ENCODE results near the gene RASSF7.
A peak's percentile ranks its signal among the peaks of the same experiment; 100 is the strongest.
"Not testable (repeated sequence)": the region's sequence is repeated elsewhere in the genome, so short reads cannot be mapped to it uniquely, and the experiment has no call there.

The RASSF7 gene, protein sequence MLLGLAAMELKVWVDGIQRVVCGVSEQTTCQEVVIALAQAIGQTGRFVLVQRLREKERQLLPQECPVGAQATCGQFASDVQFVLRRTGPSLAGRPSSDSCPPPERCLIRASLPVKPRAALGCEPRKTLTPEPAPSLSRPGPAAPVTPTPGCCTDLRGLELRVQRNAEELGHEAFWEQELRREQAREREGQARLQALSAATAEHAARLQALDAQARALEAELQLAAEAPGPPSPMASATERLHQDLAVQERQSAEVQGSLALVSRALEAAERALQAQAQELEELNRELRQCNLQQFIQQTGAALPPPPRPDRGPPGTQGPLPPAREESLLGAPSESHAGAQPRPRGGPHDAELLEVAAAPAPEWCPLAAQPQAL

GRCh38 chr11:560305-561147 lies at the start of gene RASSF7, which contains the start of gene LMNTD2:
Gene RASSF7, plus strand, starts transcription at chr11:560970. Its CDS starts 799 bp downstream, at chr11:561769.
Gene LMNTD2, minus strand, starts transcription at chr11:560738. Its CDS starts 22 bp downstream, at chr11:560716.
- DNase-seq = peak; percentile 98 to 99

DNA sequence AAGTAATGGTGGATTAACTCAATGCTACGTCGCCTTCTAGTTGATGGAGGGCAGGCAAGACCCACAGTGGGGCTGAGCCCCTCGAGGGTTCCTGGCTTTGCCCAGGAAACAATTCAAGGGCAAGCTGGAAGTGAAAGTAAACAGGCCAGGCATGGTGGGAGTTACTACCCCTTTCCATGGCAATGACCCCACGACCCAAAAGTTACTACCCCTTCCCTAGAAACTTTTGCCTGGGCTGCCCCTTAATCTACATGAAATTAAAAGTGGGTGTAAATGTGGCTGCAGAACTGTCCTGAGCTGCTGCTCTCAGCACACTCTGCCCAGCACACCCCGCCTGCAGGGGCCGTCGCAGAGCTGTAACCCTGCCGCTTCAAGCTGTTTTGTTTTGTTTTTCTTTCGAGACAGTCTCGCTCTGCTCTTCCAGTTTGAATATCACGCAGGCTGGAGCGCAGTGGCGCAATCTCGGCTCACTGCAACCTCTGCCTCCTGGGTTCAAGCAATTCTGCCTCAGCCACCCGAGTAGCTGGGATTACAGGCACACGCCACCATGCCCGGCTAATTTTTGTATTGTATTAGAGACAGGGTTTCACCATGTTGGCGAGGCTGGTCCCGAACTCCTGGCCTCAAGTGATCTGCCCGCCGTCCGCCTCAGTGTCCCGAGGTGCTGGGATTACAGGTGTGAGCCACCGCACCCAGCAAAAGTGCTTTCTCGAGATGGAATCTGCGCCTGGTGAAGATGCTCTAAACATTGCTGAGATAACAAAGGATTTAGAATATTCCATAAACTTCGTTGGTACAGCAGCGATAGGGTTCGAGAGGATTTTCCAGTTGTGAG lies 47.8 kb upstream of the RASSF7 start:
- no peak for DNase-seq

DNA sequence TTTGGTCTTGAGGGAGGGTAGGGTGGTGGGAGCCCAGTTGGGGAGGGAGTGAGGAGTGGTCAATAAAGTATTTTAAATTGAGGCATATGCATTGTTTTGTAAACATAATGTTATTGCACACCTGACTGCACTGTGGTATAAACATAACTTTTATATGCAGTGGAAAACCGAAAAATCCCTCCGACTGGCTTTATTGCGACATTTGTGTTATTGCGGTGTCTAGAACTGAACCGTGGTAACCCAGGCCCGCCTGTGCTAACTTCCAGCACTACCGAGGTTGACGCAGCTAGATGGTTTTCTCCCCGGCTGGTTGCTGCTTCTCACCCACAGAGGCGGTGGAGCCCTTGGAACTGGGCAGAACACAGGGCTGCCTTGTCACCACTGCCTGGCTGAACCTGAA lies 46.2 kb upstream of the RASSF7 start:
- no peak for DNase-seq

- no peak for DNase-seq
Measured at GRCh38 chr11:515131-515530, 45.6 kb upstream of the RASSF7 start.

GRCh38 chr11:516400-516799 lies 44.4 kb upstream of the RASSF7 start:
- no peak for DNase-seq

DNA sequence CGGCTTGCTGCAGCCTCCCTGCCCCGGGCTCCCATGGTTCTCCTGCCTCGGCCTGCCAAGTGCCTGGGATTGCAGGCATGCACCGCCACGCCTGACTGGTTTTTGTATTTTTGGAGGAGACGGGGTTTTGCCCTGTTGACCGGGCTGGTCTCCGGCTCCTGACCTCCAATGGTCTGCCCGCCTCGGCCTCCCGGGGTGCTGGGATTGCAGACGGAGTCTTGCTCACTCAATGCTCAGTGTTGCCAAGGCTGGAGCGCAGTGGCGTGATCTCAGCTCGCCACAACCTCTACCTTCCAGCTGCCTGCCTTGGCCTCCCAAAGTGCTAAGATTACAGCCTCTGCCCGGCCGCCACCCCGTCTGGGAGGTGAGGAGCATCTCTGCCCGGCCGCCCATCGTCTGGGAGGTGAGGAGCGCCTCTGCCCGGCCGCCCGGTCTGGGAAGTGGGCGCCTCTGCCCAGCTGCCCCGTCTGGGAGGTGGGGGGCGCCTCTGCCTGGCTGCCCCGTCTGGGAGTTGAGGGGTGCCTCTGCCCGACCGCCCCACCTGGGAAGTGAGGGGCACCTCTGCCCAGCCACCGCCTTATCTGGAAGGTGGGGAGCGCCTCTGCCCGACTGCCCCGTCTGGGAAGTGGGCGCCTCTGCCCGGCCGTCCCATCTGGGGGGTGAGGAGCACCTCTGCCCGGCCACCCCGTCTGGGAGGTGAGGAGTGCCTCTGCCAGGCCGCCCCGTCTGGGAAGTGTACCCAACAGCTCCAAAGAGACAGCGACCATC lies 43.7 kb upstream of the RASSF7 start:
- not testable (repeated sequence) for DNase-seq

GRCh38 chr11:518463-519202 lies 42.1 kb upstream of the RASSF7 start:
- DNase-seq = peak; percentile 98

DNA sequence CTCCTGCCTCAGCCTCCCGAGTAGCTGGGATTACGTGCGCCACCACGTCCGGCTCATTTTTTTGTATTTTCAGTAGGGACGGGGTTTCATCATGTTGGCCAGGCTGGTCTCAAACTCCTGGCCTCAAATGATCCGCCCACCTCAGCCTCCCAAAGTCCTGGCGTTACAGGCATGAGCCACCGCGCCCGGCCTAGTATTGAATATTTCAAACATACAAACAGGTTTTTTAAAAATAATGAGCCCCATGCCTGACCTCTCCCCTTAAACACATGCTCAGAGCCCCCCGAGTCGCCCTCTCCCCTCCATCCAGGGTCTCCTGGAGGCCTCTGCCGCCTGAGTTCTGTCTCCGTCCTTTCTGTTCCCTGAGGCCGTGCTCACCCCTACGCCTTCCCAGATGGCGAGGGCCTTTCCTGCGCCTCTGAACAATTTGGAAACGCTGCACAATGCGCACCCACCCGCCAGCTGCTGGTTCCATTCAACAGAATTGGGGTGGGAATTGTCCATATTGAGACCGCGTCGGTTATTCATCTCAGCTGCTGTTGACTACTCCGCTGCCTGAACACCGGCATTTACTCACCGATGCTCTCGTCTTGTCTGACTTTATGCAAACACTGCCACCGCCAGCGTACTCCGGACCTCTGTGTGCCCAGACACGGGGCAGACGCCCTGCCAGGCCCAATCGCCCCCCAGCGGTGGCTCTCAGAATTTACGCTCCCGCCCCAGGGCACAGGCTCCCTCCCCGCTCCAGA lies 40.2 kb upstream of the RASSF7 start:
- peak in 1 of 2 experiments; percentile 51 for DNase-seq

DNA sequence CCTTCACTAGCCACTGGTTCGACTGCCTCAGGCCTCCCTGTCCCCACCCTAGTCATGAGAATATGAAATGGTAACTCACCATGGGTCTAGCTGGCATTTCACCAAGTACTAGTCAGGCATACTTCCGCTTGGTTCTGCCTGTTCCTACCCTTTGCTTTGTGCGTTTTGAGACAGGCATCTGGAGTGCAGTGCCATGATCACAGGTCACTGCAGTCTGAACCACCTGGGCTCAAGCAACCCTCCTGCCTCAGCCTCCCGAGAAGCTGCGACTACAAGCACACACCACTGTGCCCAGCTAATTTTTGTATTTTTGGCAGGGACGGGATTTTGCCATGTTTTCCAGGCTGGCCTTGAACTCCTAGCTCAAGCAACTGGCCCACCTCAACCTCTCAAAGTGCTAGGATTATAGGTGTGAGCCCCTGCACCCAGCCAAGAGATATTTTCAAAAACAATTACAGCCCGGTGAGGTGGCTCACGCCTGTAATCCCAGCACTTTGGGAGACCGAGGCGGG lies 39.5 kb upstream of the RASSF7 start:
- no peak for DNase-seq

DNA sequence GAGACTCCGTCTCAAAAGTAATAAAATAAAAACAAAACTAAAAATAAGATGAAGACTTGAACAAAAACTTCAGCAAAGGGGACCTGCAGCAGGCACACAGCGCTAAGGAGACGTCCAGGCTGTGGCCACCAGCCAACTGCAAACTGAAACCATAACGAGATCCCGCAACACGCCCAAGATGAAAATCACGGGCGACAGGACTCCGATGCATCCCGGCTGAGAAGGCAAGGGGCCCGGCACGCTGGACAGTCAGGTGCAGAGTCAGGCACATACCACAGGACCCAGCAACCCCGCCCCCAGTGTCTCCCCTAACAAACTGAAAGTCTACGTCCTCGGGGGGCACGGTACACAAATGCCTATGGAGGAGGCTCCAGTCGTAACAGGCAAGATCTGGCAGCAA lies 34.6 kb upstream of the RASSF7 start:
- no peak for DNase-seq

DNA sequence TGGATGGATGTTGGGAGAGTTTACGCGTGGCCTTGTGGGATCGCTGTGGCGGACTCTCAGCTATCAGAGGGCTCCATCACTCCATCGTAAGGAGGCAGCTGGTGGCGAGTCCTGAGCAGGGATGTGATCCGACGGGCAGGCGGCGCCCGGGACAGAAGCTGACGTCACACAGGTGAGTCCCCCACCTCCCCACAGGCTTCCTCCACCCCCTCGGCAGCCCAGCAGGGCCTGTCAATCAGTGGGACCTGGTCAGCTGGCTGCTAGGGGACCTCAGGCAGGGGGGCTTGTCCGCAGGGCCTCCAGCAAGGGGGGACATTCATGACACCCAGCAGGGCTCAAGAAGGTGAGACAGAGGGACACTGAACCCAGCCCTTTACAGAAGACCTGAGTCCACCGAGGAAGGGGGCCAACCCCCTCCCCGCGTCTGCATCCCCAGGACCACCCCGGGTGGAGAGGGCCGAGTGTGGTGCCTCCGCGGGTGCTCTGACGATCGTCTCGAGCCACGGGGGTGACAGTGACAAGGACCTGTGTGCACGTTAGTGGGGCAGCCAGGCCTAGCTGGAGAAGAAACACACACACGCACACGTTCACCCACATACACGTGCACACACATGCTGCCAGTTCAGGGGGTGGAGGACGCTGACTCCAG lies 32.5 kb upstream of the RASSF7 start:
- no peak for DNase-seq

DNA sequence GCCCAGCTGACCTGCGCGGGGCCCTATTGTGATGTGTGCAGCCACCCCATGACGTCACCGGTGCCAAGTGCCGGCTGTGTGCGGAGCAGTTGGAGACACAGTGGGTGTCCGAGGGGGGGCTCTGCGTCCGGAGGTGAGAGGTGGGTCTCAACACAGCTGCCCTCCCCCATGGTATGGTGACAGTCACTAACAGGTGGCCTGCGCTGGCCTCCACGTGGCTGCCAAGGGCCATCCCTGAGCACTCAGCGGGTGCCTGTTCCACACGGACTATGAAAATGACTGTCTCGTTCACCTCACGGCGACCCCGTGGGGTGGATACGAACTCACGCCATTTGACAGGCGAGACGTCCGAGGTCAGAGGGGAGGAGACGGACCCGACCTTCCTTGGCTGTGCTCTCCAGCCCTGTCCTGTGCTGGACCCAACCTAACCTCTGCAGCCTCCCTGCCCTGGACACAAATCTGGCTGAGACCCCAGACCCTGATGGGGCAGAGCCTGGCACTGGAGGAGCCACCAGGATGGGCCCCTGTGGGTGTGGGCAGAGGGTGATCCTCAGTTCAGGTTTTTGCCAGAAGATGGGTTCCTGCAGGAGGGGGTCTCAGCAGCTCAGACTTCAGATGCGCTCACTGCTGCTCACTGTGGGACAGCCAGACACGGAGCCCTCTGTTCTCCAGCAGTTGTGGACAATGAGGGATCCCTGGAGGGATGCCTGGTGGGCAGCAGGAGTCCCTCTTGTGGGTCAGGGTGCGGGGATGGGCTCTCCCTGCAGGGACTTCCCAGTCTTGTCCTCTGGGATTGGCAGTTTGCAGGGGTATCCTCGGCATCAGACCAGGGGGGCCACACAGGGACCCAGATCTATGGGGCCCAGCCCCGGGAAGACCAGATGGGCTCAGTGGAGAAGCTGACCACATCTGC lies 31.7 kb upstream of the RASSF7 start:
- no peak for DNase-seq

DNA sequence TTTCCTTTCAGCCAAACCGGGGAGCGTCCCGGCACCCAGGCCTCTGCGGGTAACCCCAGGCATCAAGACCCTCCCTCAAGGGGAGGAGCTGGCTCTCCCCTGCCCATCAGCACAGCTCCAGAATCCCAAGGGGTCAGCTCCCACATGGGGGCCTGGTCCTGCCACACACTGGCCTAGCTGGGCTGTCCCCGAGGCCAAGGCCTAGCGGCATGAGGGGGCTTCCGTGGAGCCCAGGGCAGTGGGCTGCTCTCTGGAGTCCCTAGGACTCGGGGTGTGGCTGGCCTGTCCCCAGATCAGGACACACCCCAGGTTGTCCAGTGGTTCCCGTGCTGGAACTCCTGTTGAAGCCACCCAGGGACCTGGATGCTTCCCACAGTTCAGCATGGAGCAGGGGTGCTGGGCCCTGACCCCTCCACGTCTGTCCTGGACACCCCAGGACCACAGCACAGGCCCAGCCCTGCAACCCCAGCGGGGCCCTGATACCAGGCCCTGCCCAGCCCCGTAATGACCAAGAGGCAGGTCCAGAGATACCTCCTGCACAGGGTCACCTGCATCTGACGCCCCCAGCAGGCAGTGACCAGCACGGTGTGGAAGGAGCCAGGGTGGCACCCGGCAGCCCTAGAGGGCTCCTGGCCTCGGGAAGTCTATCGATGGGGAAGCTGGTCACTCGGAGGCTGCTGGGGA lies 30.9 kb upstream of the RASSF7 start:
- DNase-seq = no peak

DNA sequence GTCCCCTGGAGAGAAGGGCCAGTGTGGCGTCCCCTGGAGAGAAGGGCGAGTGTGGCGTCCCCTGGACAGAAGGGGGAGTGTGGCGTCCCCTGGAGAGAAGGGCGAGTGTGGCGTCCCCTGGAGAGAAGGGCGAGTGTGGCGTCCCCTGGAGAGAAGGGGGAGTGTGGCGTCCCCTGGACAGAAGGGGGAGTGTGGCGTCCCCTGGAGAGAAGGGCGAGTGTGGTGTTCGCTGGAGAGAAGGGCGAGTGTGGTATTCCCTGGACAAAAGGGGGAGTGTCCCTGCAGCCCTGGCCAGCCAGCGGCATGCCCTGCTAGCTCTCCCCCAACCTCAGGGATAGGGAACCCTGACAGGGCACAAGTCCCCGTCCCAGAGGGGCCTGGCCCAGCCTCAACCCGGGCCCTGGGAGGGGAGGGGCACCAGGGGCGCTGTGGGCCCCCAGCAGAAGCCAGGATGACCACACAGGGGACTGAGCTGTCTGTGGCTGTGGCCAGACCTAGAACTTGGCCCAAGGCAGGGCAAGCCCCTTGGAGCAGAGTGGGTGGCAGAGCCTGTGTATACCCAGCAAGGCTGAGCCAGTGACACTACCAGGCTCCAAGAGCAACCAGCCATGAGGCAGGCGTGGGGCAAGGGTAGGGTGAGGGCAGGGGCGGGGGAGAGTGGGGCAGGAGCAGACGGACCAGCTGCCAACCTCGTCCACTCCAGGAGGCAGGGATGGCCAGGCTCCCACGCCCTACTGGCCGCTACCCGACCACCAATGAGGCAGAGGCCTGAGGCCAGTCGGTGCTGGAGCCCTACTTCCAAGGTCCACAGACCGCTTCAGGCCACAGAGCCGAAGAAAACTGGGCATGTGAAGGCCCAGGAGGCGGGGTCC lies 29.6 kb upstream of the RASSF7 start:
- no peak for DNase-seq

DNA sequence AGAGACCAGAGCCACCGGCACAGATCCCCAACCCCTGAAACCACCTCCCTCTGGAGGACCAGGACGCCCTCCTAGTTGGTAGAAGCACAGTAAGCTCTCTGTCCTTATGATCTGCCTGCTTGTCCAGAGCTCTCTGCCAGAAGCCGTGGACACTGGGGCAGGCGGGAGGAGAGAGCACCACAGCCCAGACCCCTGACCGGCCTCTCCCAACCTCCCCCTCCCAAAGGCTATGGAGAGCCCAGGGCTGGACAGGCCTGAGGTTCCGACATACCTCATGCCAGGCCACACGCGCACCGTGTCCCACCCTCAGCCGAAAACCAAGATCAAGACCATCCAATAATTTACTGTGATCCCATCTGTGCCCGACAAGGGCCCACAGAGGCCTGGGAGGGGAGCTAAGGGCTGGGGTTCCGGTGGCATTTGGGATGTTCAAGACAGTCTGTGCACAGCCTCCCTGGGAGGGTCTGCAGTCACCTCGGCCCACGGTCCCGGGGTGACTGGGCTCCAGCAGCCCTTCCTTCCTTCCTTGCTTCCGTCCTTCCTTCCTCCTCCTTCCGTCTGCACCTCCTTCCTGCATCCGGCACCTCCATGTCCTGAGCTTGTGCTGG lies 28.7 kb upstream of the RASSF7 start:
- DNase-seq = no peak

GRCh38 chr11:532527-532985 lies 28.2 kb upstream of the RASSF7 start:
- DNase-seq = no peak

Measured in activated T-cell treated with anti-CD3 and anti-CD28 coated beads, Interleukin-2, amount 50 U/mL, for 48 hours (primary cell).